Trophoblast cell (in vitro differentiated cells and primary cell): Measurements from ENCODE around the gene CHRNA9. TPM values are rescaled to one million over a fixed set of nuclear protein-coding genes. Genes with fewer than 3 reads are reported as not detected.

Experiments
- DNase-seq, 2 donors: peaks; one replicate each; pipeline ENCODE4 v3.0.0-alpha.2; 2016
- H2AFZ ChIP-seq: 2 replicates; pipeline ENCODE4 v1.6.1; 2013; ENCODE audit warnings: low read length, moderate library complexity, mild to moderate bottlenecking; ENCODE audit not compliant: insufficient read depth, poor library complexity
- H2AK5ac ChIP-seq: 2 replicates; pipeline ENCODE4 v1.6.1; 2013; ENCODE audit warnings: mild to moderate bottlenecking, low read length
- H2BK120ac ChIP-seq: 2 replicates; pipeline ENCODE4 v1.6.1; 2013; ENCODE audit warnings: low read length, mild to moderate bottlenecking, moderate library complexity; ENCODE audit not compliant: insufficient read depth, poor library complexity
- H2BK12ac ChIP-seq: 2 replicates; pipeline ENCODE4 v1.6.1; 2013; ENCODE audit warnings: mild to moderate bottlenecking, low read length, moderate library complexity
- H2BK5ac ChIP-seq: 2 replicates; pipeline ENCODE4 v1.6.1; 2013; ENCODE audit warnings: low read length, low read depth, moderate library complexity, mild to moderate bottlenecking; ENCODE audit not compliant: poor library complexity
- H3K14ac ChIP-seq: 2 replicates; pipeline ENCODE4 v1.6.1; 2013; ENCODE audit warnings: mild to moderate bottlenecking, low read length
- H3K18ac ChIP-seq: 2 replicates; pipeline ENCODE4 v1.6.1; 2013; ENCODE audit warnings: mild to moderate bottlenecking, low read length
- H3K23ac ChIP-seq: 2 replicates; pipeline ENCODE4 v1.6.1; 2013; ENCODE audit warnings: low read length
- H3K27ac ChIP-seq: 2 replicates; pipeline ENCODE4 v1.5.1; 2013; ENCODE audit warnings: low read depth, mild to moderate bottlenecking, inconsistent platforms, low read length, moderate library complexity
- H3K27me3 ChIP-seq: 2 replicates; pipeline ENCODE4 v1.6.1; 2013; ENCODE audit warnings: inconsistent platforms, mild to moderate bottlenecking, low read length, moderate library complexity; ENCODE audit not compliant: insufficient read depth
- H3K36me3 ChIP-seq, 2 experiments: 1 replicate in 1 of 2; 2 replicates in 1 of 2; pipeline ENCODE4 v1.6.1; 2013; ENCODE audit warnings: low read length in 2 of 2, mild to moderate bottlenecking in 2 of 2, moderate library complexity in 1 of 2; ENCODE audit not compliant: insufficient read depth in 2 of 2, control insufficient read depth in 1 of 2
- H3K4ac ChIP-seq: 2 replicates; pipeline ENCODE4 v1.6.1; 2013; ENCODE audit warnings: low read depth, mild to moderate bottlenecking, low read length, moderate library complexity
- H3K4me1 ChIP-seq, 2 experiments: 1 replicate in 1 of 2; 2 replicates in 1 of 2; pipeline ENCODE4 v1.6.1; 2013; ENCODE audit warnings: low read length in 2 of 2, mild to moderate bottlenecking in 2 of 2, moderate library complexity in 1 of 2; ENCODE audit not compliant: insufficient read depth in 2 of 2, control insufficient read depth in 1 of 2
- H3K4me2 ChIP-seq: 2 replicates; pipeline ENCODE4 v1.6.1; 2013; ENCODE audit warnings: inconsistent platforms, mild to moderate bottlenecking, low read length, moderate library complexity
- H3K4me3 ChIP-seq: 2 replicates; pipeline ENCODE4 v1.5.1; 2013; ENCODE audit warnings: mild to moderate bottlenecking, low read depth, low read length, inconsistent platforms
- H3K79me1 ChIP-seq: one replicate; pipeline ENCODE4 v1.6.1; 2013; ENCODE audit warnings: low read length
- H3K79me2 ChIP-seq: 2 replicates; pipeline ENCODE4 v1.6.1; 2013; ENCODE audit warnings: low read length, mild to moderate bottlenecking; ENCODE audit not compliant: control insufficient read depth, insufficient read depth, poor library complexity
- H3K9ac ChIP-seq: 2 replicates; pipeline ENCODE4 v1.6.1; 2013; ENCODE audit warnings: mild to moderate bottlenecking, low read length
- H3K9me3 ChIP-seq: 2 replicates; pipeline ENCODE4 v1.6.1; 2013; ENCODE audit warnings: low read depth, mild to moderate bottlenecking, control low read depth, inconsistent platforms, low read length; ENCODE audit not compliant: insufficient read depth
- H4K12ac ChIP-seq: 2 replicates; pipeline ENCODE4 v1.6.1; 2013; ENCODE audit warnings: low read depth, mild to moderate bottlenecking, low read length, moderate library complexity
- H4K8ac ChIP-seq: 2 replicates; pipeline ENCODE4 v1.6.1; 2013; ENCODE audit warnings: low read depth, mild to moderate bottlenecking, low read length, moderate library complexity
- H4K91ac ChIP-seq: one replicate; pipeline ENCODE4 v1.6.1; 2013; ENCODE audit warnings: low read depth, mild to moderate bottlenecking, low read length, moderate library complexity
- WGBS: extraction: QIAGEN DNeasy Blood & Tissue Kit; methylation state at CpG from one replicate; pipeline ENCODE4 v1.1.7; 2013; ENCODE audit warnings: missing lambda C conversion rate; ENCODE audit not compliant: insufficient read length, insufficient coverage; ENCODE audit errors: extremely low coverage; 5-methylcytosine and 5-hydroxymethylcytosine counted together
- polyA plus RNA-seq: library from polyadenylated mRNA; stranded (reverse); fragments of 200-250 nt; gene quantifications from 2 replicates; pipeline ENCODE4 v1.2.3, GENCODE V29; 2013

The CHRNA9 gene
- polyA plus RNA-seq, result 0.10 and 0.17 TPM in 2 replicates

GRCh38 chr4:40334591-40335524, at the start of gene CHRNA9:
TSS of gene CHRNA9 (plus strand) at chr4:40335333. CDS start at chr4:40335468, 135 bp downstream.
- Histone ChIP-seq H3K9me3 (no peaks in the 10 kb centered on the region), H3K4ac (no peak within 1 kb of the TSS), H3K27me3 (no peaks in the 10 kb centered on the region), H3K9ac (no peak within 1 kb of the TSS), H2AFZ (no peak within 1 kb of the TSS), H3K36me3 (no peaks in the 10 kb centered on the region), H3K4me3 (no peak within 1 kb of the TSS), H2BK5ac (no peak within 1 kb of the TSS), H2AK5ac (no peak within 1 kb of the TSS), H3K27ac (no peak within 1 kb of the TSS), H3K14ac (no peak within 1 kb of the TSS), H4K91ac (no peak within 1 kb of the TSS), H2BK12ac (no peak within 1 kb of the TSS), H3K79me2 (no peaks in the 10 kb centered on the region), H3K4me1 (peaks cover 10 to 16% of the 10 kb centered on the region in 2 experiments), H4K8ac (no peak within 1 kb of the TSS), H4K12ac (no peak within 1 kb of the TSS), H3K18ac (no peak within 1 kb of the TSS), H3K23ac (no peak within 1 kb of the TSS), H2BK120ac (no peak within 1 kb of the TSS), H3K4me2 (no peak within 1 kb of the TSS), H3K79me1 (no peaks in the 10 kb centered on the region)
- DNase-seq, result no peak
- WGBS, result no CpG with 5 or more reads among the region's 12 CpGs

GRCh38 chr4:40285692-40286091, 49.4 kb upstream of the CHRNA9 start:
- no peak overlapping the region for H3K14ac ChIP-seq
- H3K23ac ChIP-seq, result no peak overlapping the region
- DNase-seq, result peak in 1 of 2 donors; percentile 41
- no peak overlapping the region for H3K27ac ChIP-seq
- no peak overlapping the region for H4K8ac ChIP-seq
- no peak overlapping the region for H3K9ac ChIP-seq
- no peak overlapping the region for H3K4ac ChIP-seq
- peak overlapping the region; percentile 28 for H4K91ac ChIP-seq
- peak overlapping the region; percentile 65 for H2BK12ac ChIP-seq
- no peak overlapping the region for H2AFZ ChIP-seq
- no peak overlapping the region for H3K18ac ChIP-seq
- no peaks in the 10 kb centered on the region for H3K79me2 ChIP-seq
- no peak overlapping the region for H2BK120ac ChIP-seq
- H3K4me2 ChIP-seq, result no peak overlapping the region
- no CpG with 5 or more reads among the region's 5 CpGs for WGBS
- H3K36me3 ChIP-seq, result no peaks in the 10 kb centered on the region
- no peak overlapping the region for H3K4me3 ChIP-seq
- peaks cover 6% of the 10 kb centered on the region for H3K79me1 ChIP-seq
- no peaks in the 10 kb centered on the region for H3K27me3 ChIP-seq
- peaks cover 15 to 17% of the 10 kb centered on the region in 2 experiments for H3K4me1 ChIP-seq
- no peak overlapping the region for H2BK5ac ChIP-seq
- no peaks in the 10 kb centered on the region for H3K9me3 ChIP-seq
- no peak overlapping the region for H4K12ac ChIP-seq
- H2AK5ac ChIP-seq, result no peak overlapping the region

- no peak overlapping the region for H2AFZ ChIP-seq
- peaks cover 7 to 15% of the 10 kb centered on the region in 2 experiments for H3K4me1 ChIP-seq
- H3K36me3 ChIP-seq, result no peaks in the 10 kb centered on the region
- H2BK12ac ChIP-seq, result peak overlapping the region; percentile 38
- H2AK5ac ChIP-seq, result no peak overlapping the region
- H3K27ac ChIP-seq, result no peak overlapping the region
- no peak overlapping the region for H3K4ac ChIP-seq
- H3K9me3 ChIP-seq, result no peaks in the 10 kb centered on the region
- no peak overlapping the region for H4K12ac ChIP-seq
- H3K23ac ChIP-seq, result no peak overlapping the region
- no peak overlapping the region for H3K14ac ChIP-seq
- H4K8ac ChIP-seq, result no peak overlapping the region
- H3K79me1 ChIP-seq, result peaks cover 1% of the 10 kb centered on the region
- no peaks in the 10 kb centered on the region for H3K27me3 ChIP-seq
- no CpG with 5 or more reads among the region's 8 CpGs for WGBS
- no peak for DNase-seq
- H3K4me3 ChIP-seq, result no peak overlapping the region
- H2BK120ac ChIP-seq, result no peak overlapping the region
- no peak overlapping the region for H3K4me2 ChIP-seq
- no peak overlapping the region for H4K91ac ChIP-seq
- no peak overlapping the region for H2BK5ac ChIP-seq
- H3K79me2 ChIP-seq, result no peaks in the 10 kb centered on the region
- no peak overlapping the region for H3K18ac ChIP-seq
- H3K9ac ChIP-seq, result no peak overlapping the region
These were observed 46.6 kb upstream of the CHRNA9 start for GRCh38 chr4:40288566-40288965.

- no peaks in the 10 kb centered on the region for H3K79me2 ChIP-seq
- DNase-seq, result no peak
- no peaks in the 10 kb centered on the region for H3K9me3 ChIP-seq
- H3K27me3 ChIP-seq, result no peaks in the 10 kb centered on the region
- no peaks in the 10 kb centered on the region for H3K79me1 ChIP-seq
- H3K4me2 ChIP-seq, result no peak overlapping the region
- H3K9ac ChIP-seq, result no peak overlapping the region
- H3K4me1 ChIP-seq, result peaks cover 5 to 13% of the 10 kb centered on the region in 2 experiments
- no peak overlapping the region for H2BK5ac ChIP-seq
- H2BK12ac ChIP-seq, result peak overlapping the region; percentile 55
- no peak overlapping the region for H4K8ac ChIP-seq
- no peak overlapping the region for H4K12ac ChIP-seq
- no peak overlapping the region for H3K14ac ChIP-seq
- no CpG with 5 or more reads among the region's 7 CpGs for WGBS
- H2AK5ac ChIP-seq, result no peak overlapping the region
- no peak overlapping the region for H2AFZ ChIP-seq
- H3K36me3 ChIP-seq, result no peaks in the 10 kb centered on the region
- H3K27ac ChIP-seq, result no peak overlapping the region
- no peak overlapping the region for H3K4me3 ChIP-seq
- no peak overlapping the region for H2BK120ac ChIP-seq
- no peak overlapping the region for H3K18ac ChIP-seq
- H3K23ac ChIP-seq, result no peak overlapping the region
- H4K91ac ChIP-seq, result no peak overlapping the region
- no peak overlapping the region for H3K4ac ChIP-seq
These were observed 45.6 kb upstream of the CHRNA9 start for GRCh38 chr4:40289366-40290188.
